GM19043 (cell line): ENCODE results near the gene NDUFC1.
"Not testable (repeated sequence)": the region's sequence is repeated elsewhere in the genome, so short reads cannot be mapped to it uniquely, and the experiment has no call there.

Source experiments
- ATAC-seq: cut with Tn5 transposase; IDR thresholded peaks from one replicate; pipeline ENCODE4 v1.9.1; 2021; ENCODE audit warnings: low read depth; ENCODE audit not compliant: unreplicated experiment

NDUFC1 gene

GRCh38 chr4:139301821-139302611, at the start of gene NDUFC1:
TSS of gene NDUFC1 (minus strand) at chr4:139302477. CDS start at chr4:139295798, 6,679 bp downstream.
- peak; percentile 28 for ATAC-seq

GRCh38 chr4:139337612-139338011, 35.3 kb upstream of the NDUFC1 start:
- no peak for ATAC-seq

- ATAC-seq = no peak
Measured at GRCh38 chr4:139333046-139333445, 30.8 kb upstream of the NDUFC1 start.

- ATAC-seq = no peak
Measured at GRCh38 chr4:139331185-139331584, 28.9 kb upstream of the NDUFC1 start.

- ATAC-seq = no peak
Measured at GRCh38 chr4:139330283-139330682, 28.0 kb upstream of the NDUFC1 start.

GRCh38 chr4:139329665-139330200, 27.5 kb upstream of the NDUFC1 start:
- ATAC-seq = no peak

- ATAC-seq = no peak
Measured at GRCh38 chr4:139324620-139325019, 22.3 kb upstream of the NDUFC1 start.

GRCh38 chr4:139322541-139322940, 20.3 kb upstream of the NDUFC1 start:
- ATAC-seq = not testable (repeated sequence)

- ATAC-seq = not testable (repeated sequence)
Measured at GRCh38 chr4:139322070-139322469, 19.8 kb upstream of the NDUFC1 start.

GRCh38 chr4:139319571-139319970, 17.3 kb upstream of the NDUFC1 start:
- ATAC-seq = no peak

GRCh38 chr4:139317635-139318034, 15.4 kb upstream of the NDUFC1 start:
- no peak for ATAC-seq

GRCh38 chr4:139316733-139317132, 14.5 kb upstream of the NDUFC1 start:
- no peak for ATAC-seq

- peak; percentile 73 for ATAC-seq
Measured at GRCh38 chr4:139315221-139315675, 13.0 kb upstream of the NDUFC1 start.

- no peak for ATAC-seq
Measured at GRCh38 chr4:139314047-139314800, 11.9 kb upstream of the NDUFC1 start.

GRCh38 chr4:139313414-139313813, 11.1 kb upstream of the NDUFC1 start:
- not testable (repeated sequence) for ATAC-seq

- ATAC-seq = no peak
Measured at GRCh38 chr4:139312552-139313332, 10.5 kb upstream of the NDUFC1 start.

- no peak for ATAC-seq
Measured at GRCh38 chr4:139311909-139312308, 9.6 kb upstream of the NDUFC1 start.

GRCh38 chr4:139304920-139305319, 2.6 kb upstream of the NDUFC1 start:
- no peak for ATAC-seq

GRCh38 chr4:139301113-139301820, 1.0 kb downstream of the NDUFC1 start, which contains the start of gene NAA15:
TSS of gene NAA15 (plus strand) at chr4:139301505. CDS start at chr4:139301778, 273 bp downstream.
- peak; percentile 80 for ATAC-seq
